Upper lobe of left lung (tissue), 6 donors: Measurements from ENCODE around the gene RERE. TPM values are rescaled to one million over a fixed set of nuclear protein-coding genes. Genes with fewer than 3 reads are reported as not detected.

ENCODE experiments used
- ATAC-seq, 2 donors: fragments of 200-7000 bp; cut with Tn5 transposase; one replicate each; pipeline ENCODE4 v1.9.1; 2022; ENCODE audit warnings: mild to moderate bottlenecking in 2 of 2, moderate library complexity in 2 of 2; ENCODE audit not compliant: low FRiP score in 2 of 2
- DNase-seq, 2 donors: peaks; one replicate each; pipeline ENCODE4 v3.0.0-alpha.2; 2019 to 2020
- H3K27ac ChIP-seq, 4 donors: fragments of 200-600 bp; sonication (generic); one replicate each; pipeline ENCODE4 v1.5.1; 2016 to 2019
- H3K27me3 ChIP-seq, 4 donors: fragments of 200-600 bp; sonication (generic); one replicate each; pipeline ENCODE4 v1.5.1; 2017 to 2019
- H3K36me3 ChIP-seq, 4 donors: fragments of 200-600 bp; sonication (generic); one replicate each; pipeline ENCODE4 v1.5.1; 2016 to 2019
- H3K4me1 ChIP-seq, 4 donors: fragments of 200-600 bp; sonication (generic); one replicate each; pipeline ENCODE4 v1.5.1; 2018 to 2019
- H3K4me3 ChIP-seq, 4 donors: fragments of 200-600 bp; sonication (generic); one replicate each; pipeline ENCODE4 v1.5.1; 2017 to 2019; ENCODE audit warnings: mild to moderate bottlenecking in 2 of 4, moderate library complexity in 1 of 4
- H3K9me3 ChIP-seq, 4 donors: fragments of 200-600 bp; sonication (generic); one replicate each; pipeline ENCODE4 v1.5.1; 2018 to 2019
- CTCF ChIP-seq, 6 experiments: fragments of 450-650 bp in 4 of 6; fragments of 200-600 bp in 2 of 6; sonication (generic) in 2 of 6; IDR thresholded peaks; one replicate each; pipeline ENCODE4 v1.5.1; 2016 to 2019; ENCODE audit warnings: antibody characterized with exemption in 6 of 6
- EP300 ChIP-seq, 4 donors: sonication (generic); formaldehyde crosslinking; IDR thresholded peaks; one replicate each; pipeline ENCODE4 v1.5.1; 2017; ENCODE audit warnings: antibody characterized with exemption in 4 of 4, control low read depth in 2 of 4
- POLR2A ChIP-seq, 4 donors: fragments of 450-650 bp; IDR thresholded peaks; one replicate each; pipeline ENCODE4 v1.5.1; 2016 to 2017; ENCODE audit warnings: antibody characterized with exemption in 4 of 4, mild to moderate bottlenecking in 2 of 4
- POLR2AphosphoS5 ChIP-seq, 2 donors: sonication (generic); formaldehyde crosslinking; IDR thresholded peaks; one replicate each; pipeline ENCODE4 v1.5.1; 2017; ENCODE audit warnings: antibody characterized with exemption in 2 of 2
- WGBS, 2 donors: methylation state at CpG; one replicate each; pipeline ENCODE4 v1.1.5; 2017 to 2018; 5-methylcytosine and 5-hydroxymethylcytosine counted together
- total RNA-seq, 6 donors: library from RNA; depleted of rRNA in 4 of 6; stranded (reverse); fragments of >200 nt in 4 of 6; gene quantifications; one replicate each; pipeline versions ENCODE4 v1.1.0 to v1.2.1, GENCODE V29; 2016 to 2021
- donor health status: DM: no; HTN: no; CAD: no; lungs with moderate emphysema.
- donor health status: DM: no; HTN: yes; CAD: no; lungs with severe emphysema.

The RERE gene
- total RNA-seq, 6 donors from 2014 or later: 75.5 to 222 (median 104) TPM

- ATAC-seq (no peak), DNase-seq (peak in 1 of 2 donors; percentile 70)
- no peaks in the 10 kb centered on the region for H3K9me3 ChIP-seq
- H3K27me3 ChIP-seq: no peaks in the 10 kb centered on the region
- TF ChIP-seq POLR2A (IDR thresholded peaks at IDR 0.05) (no peak), EP300 (IDR thresholded peaks at IDR 0.05) (no peak), POLR2AphosphoS5 (IDR thresholded peaks at IDR 0.05) (no peak), CTCF (IDR thresholded peaks at IDR 0.05) (no peak)
- H3K4me1 ChIP-seq: peaks cover 17 to 28% (median 20%) of the 10 kb centered on the region in 4 donors
- WGBS, 2 donors: 92 to 93% methylated on average over 14 to 21 of the region's 24 CpGs
- H3K27ac ChIP-seq: peak overlapping the region in 2 of 4 donors; percentile 5 to 88
- no peak overlapping the region for H3K4me3 ChIP-seq
- peaks cover 10 to 32% (median 28%) of the 10 kb centered on the region in 4 donors for H3K36me3 ChIP-seq
These were observed 466.3 kb downstream of the RERE start for GRCh38 chr1:8350914-8351684.

GRCh38 chr1:8349961-8350360 is 467.5 kb downstream of the RERE start:
- WGBS, 2 donors: 63 to 86% methylated on average over 11 to 14 of the region's 14 CpGs
- TF ChIP-seq POLR2A (IDR thresholded peaks at IDR 0.05) (no peak), POLR2AphosphoS5 (IDR thresholded peaks at IDR 0.05) (no peak), CTCF (IDR thresholded peaks at IDR 0.05) (no peak), EP300 (IDR thresholded peaks at IDR 0.05) (no peak)
- Histone ChIP-seq H3K4me1 (peaks cover 17 to 28% (median 20%) of the 10 kb centered on the region in 4 donors), H3K27me3 (no peaks in the 10 kb centered on the region), H3K9me3 (no peaks in the 10 kb centered on the region), H3K4me3 (no peak overlapping the region), H3K36me3 (peaks cover under 1 to 20% (median 17%) of the 10 kb centered on the region in 4 donors), H3K27ac (peak overlapping the region in 2 of 4 donors; percentile 27 to 53)
- peak in 1 of 2 donors; percentile 11 for ATAC-seq
- DNase-seq: peak in 1 of 2 donors; percentile 67

- peaks cover 17 to 28% (median 20%) of the 10 kb centered on the region in 4 donors for H3K4me1 ChIP-seq
- peaks cover 0 to 15% (median 12%) of the 10 kb centered on the region in 4 donors for H3K36me3 ChIP-seq
- no peak overlapping the region for H3K4me3 ChIP-seq
- peak overlapping the region in 2 of 4 donors; percentile 27 to 53 for H3K27ac ChIP-seq
- no peak for TF ChIP-seq EP300 (IDR thresholded peaks at IDR 0.05)
- no peak for TF ChIP-seq POLR2AphosphoS5 (IDR thresholded peaks at IDR 0.05)
- TF ChIP-seq CTCF (IDR thresholded peaks at IDR 0.05): no peak
- TF ChIP-seq POLR2A (IDR thresholded peaks at IDR 0.05): no peak
- WGBS, 2 donors: 88 to 91% methylated on average over 8 to 9 of the region's 9 CpGs
- H3K27me3 ChIP-seq: no peaks in the 10 kb centered on the region
- DNase-seq (peak in 1 of 2 donors; percentile 36), ATAC-seq (no peak)
- no peaks in the 10 kb centered on the region for H3K9me3 ChIP-seq
These were observed 468.0 kb downstream of the RERE start for GRCh38 chr1:8349473-8349865.

- WGBS, 2 donors: 25 to 37% methylated on average over 11 to 21 of the region's 21 CpGs
- Histone ChIP-seq H3K4me3 (no peak overlapping the region), H3K27me3 (no peaks in the 10 kb centered on the region), H3K36me3 (peaks cover 0 to 12% (median 7%) of the 10 kb centered on the region in 4 donors), H3K27ac (no peak overlapping the region), H3K4me1 (peaks cover 19 to 30% (median 23%) of the 10 kb centered on the region in 4 donors), H3K9me3 (no peaks in the 10 kb centered on the region)
- TF ChIP-seq POLR2AphosphoS5 (IDR thresholded peaks at IDR 0.05) (peak in 1 of 2 donors; percentile 9), POLR2A (IDR thresholded peaks at IDR 0.05) (no peak), CTCF (IDR thresholded peaks at IDR 0.05) (peak; percentile 84 to 92 (median 89))
- DNase-seq: peak; percentile 61 to 82
- peak; percentile 76 to 77 for ATAC-seq
These were observed 468.5 kb downstream of the RERE start for GRCh38 chr1:8348777-8349472.
